ENCODE results near the gene PGC. TPM values are rescaled to one million over a fixed set of nuclear protein-coding genes. Genes with fewer than 3 reads are reported as not detected.

Gene PGC
- total RNA-seq, 2 donors from 2014 or later, result not detected

- H3K36me3 ChIP-seq, result no peaks in the 10 kb centered on the region
- H3K4me3 ChIP-seq, result no peak overlapping the region
- no peak overlapping the region for H3K27ac ChIP-seq
- TF ChIP-seq, protein P1, sequence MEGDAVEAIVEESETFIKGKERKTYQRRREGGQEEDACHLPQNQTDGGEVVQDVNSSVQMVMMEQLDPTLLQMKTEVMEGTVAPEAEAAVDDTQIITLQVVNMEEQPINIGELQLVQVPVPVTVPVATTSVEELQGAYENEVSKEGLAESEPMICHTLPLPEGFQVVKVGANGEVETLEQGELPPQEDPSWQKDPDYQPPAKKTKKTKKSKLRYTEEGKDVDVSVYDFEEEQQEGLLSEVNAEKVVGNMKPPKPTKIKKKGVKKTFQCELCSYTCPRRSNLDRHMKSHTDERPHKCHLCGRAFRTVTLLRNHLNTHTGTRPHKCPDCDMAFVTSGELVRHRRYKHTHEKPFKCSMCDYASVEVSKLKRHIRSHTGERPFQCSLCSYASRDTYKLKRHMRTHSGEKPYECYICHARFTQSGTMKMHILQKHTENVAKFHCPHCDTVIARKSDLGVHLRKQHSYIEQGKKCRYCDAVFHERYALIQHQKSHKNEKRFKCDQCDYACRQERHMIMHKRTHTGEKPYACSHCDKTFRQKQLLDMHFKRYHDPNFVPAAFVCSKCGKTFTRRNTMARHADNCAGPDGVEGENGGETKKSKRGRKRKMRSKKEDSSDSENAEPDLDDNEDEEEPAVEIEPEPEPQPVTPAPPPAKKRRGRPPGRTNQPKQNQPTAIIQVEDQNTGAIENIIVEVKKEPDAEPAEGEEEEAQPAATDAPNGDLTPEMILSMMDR (IDR thresholded peaks at IDR 0.05), result no peak
- H3K4me1 ChIP-seq, result peaks cover 0 to 17% of the 10 kb centered on the region in 2 donors
- no peaks in the 10 kb centered on the region for H3K27me3 ChIP-seq
- no peaks in the 10 kb centered on the region for H3K9me3 ChIP-seq
- DNase-seq (ENCODE audit: low spot score), result no peak
These were observed 16.3 kb upstream of the PGC start for GRCh38 chr6:41763470-41763869.

DNA sequence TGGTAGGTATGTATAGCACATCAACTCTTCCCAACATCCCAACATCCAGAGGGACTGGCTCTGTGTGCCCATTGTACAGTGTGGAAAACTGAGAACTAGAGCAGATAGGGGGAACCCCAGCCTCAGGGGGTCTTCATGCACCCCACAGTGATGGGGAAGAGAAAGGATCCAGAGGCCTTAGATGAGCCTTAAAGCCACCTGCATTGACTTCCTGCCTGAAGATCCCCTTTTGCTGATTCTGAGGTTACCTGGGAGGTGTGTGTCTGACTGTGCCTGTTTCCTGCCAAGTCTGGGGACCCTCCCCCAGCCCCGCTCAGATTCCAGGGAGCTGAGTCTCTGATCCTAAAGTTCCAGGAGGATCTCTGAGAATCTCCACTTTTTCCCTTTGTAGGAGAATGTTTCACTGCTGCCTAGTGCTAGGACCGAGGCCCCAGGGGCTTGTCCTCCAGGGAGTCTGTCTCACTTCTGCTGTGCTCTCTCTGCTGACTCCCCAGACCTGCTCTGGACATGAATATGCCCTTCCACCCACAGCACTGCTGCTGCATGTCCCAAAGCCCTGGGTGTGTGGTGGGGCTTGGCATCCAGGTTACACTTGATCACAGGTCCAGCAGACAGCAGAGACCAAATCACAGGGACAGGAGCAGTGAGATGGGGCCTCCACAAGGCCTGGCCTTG, 12.8 kb upstream of the PGC start:
- H3K9me3 ChIP-seq, result no peaks in the 10 kb centered on the region
- no peak for DNase-seq (ENCODE audit: low spot score)
- H3K27ac ChIP-seq, result no peak overlapping the region
- H3K27me3 ChIP-seq, result no peaks in the 10 kb centered on the region
- TF ChIP-seq, protein P1 (IDR thresholded peaks at IDR 0.05), result no peak
- H3K4me3 ChIP-seq, result no peak overlapping the region
- H3K4me1 ChIP-seq, result no peaks in the 10 kb centered on the region
- no peaks in the 10 kb centered on the region for H3K36me3 ChIP-seq

DNA sequence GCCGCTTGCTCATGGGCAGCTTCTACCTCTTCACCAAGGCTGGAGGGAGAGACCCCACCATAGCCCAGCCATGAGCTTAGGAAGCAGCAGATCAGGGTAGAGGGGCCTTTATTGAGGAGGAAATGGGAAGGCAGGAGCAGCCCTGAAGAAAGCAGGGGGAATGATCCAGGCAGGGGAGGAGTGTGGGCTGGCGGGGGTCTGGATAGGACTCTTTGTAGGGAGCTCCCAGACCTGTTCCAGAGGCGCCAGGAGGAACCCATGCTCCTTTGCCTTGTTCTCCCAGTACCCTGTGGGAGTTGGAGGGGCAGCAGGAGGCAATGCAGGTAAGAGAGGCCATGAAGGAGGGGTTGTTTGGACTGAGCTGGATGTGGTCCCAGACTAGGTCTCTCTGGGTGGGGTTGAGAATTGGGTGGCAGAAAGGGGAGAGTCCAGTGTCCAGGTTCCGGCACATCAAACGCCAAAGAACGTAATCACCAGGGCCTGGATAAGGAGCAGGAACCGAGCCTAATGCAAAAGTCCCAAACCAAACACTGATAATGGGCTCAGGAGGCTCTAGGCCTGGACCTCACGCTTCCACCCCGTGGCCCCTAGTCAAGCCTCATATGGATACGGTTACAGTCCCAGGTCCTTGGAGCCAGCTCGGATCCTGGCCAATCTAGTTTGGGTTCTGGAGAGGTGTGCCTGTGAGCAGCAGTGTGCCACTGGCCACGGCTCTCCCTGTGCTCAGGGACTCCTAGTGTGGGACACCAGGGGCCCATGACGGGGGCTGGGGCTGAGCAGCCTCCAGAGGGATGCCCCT, 12.1 kb upstream of the PGC start:
- Histone ChIP-seq H3K27ac (no peak overlapping the region), H3K27me3 (no peaks in the 10 kb centered on the region), H3K4me1 (no peaks in the 10 kb centered on the region), H3K36me3 (no peaks in the 10 kb centered on the region), H3K9me3 (no peaks in the 10 kb centered on the region), H3K4me3 (no peak overlapping the region)
- TF ChIP-seq, protein P1 (IDR thresholded peaks at IDR 0.05), result no peak
- DNase-seq (ENCODE audit: low spot score), result no peak

DNA sequence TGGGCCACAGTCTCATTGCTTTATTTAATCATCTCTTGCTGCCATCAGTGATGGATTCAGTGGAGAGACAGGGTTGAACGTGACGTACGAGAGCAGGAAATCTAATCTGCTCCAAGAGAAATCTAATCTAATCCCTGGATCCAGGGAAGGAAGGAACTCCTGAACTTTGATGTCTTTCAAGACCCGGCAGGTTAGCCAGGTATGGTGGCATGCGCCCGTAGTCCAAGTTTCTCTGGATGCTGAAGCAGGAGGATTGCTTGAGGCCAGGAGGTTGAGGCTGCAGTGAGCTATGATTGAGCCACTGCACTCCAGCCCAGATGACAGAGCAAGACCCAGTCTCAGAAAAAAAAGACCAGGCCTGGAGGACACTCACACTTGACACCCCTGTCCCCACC, 11.4 kb upstream of the PGC start:
- no peak overlapping the region for H3K27ac ChIP-seq

GRCh38 chr6:41757931-41758640, 10.9 kb upstream of the PGC start:
- no peaks in the 10 kb centered on the region for H3K9me3 ChIP-seq
- H3K27me3 ChIP-seq, result no peaks in the 10 kb centered on the region
- H3K27ac ChIP-seq, result no peak overlapping the region
- TF ChIP-seq, protein P1 (IDR thresholded peaks at IDR 0.05), result no peak
- no peaks in the 10 kb centered on the region for H3K4me1 ChIP-seq
- H3K36me3 ChIP-seq, result no peaks in the 10 kb centered on the region
- no peak for DNase-seq (ENCODE audit: low spot score)
- no peak overlapping the region for H3K4me3 ChIP-seq

More for the DNA sequence above, 11.4 kb upstream of the PGC start:
- Histone ChIP-seq H3K4me3 (no peak overlapping the region), H3K9me3 (no peaks in the 10 kb centered on the region), H3K36me3 (no peaks in the 10 kb centered on the region), H3K4me1 (no peaks in the 10 kb centered on the region), H3K27me3 (no peaks in the 10 kb centered on the region)
- TF ChIP-seq, protein P1 (IDR thresholded peaks at IDR 0.05), result no peak
- DNase-seq (ENCODE audit: low spot score), result no peak
